H9 (cell line): ENCODE data around the gene SRPX2. TPM values are rescaled to one million over a fixed set of nuclear protein-coding genes. Genes with fewer than 3 reads are reported as not detected.

Experiments
- DNase-seq: peaks from one replicate; pipeline ENCODE4 v3.0.0-alpha.2; 2017
- H2AFZ ChIP-seq: one replicate; pipeline ENCODE4 v1.6.1; 2013; ENCODE audit warnings: mild to moderate bottlenecking, low read length, control low read depth, moderate library complexity
- H2AK5ac ChIP-seq: 2 replicates; pipeline ENCODE4 v1.6.1; 2013; ENCODE audit warnings: low read length, control low read depth, mixed read lengths; ENCODE audit not compliant: insufficient read length
- H2BK120ac ChIP-seq: one replicate; pipeline ENCODE4 v1.6.1; 2013; ENCODE audit warnings: low read depth, mild to moderate bottlenecking, low read length, control low read depth, inconsistent platforms; ENCODE audit not compliant: poor library complexity, severe bottlenecking
- H2BK12ac ChIP-seq: 2 replicates; pipeline ENCODE4 v1.6.1; 2013; ENCODE audit warnings: low read length, control low read depth, mixed read lengths, low read depth; ENCODE audit not compliant: insufficient read length
- H2BK15ac ChIP-seq: 2 replicates; pipeline ENCODE4 v1.6.1; 2013; ENCODE audit warnings: low read depth, low read length, control low read depth
- H2BK20ac ChIP-seq: one replicate; pipeline ENCODE4 v1.6.1; 2013; ENCODE audit warnings: low read depth, mild to moderate bottlenecking, low read length, control low read depth, inconsistent platforms; ENCODE audit not compliant: poor library complexity, severe bottlenecking
- H2BK5ac ChIP-seq: 2 replicates; pipeline ENCODE4 v1.6.1; 2013; ENCODE audit warnings: low read length, control low read depth, mixed read lengths; ENCODE audit not compliant: insufficient read length
- H3K14ac ChIP-seq: 2 replicates; pipeline ENCODE4 v1.6.1; 2013; ENCODE audit warnings: low read length, control low read depth; ENCODE audit not compliant: insufficient read depth
- H3K18ac ChIP-seq: 2 replicates; pipeline ENCODE4 v1.6.1; 2013; ENCODE audit warnings: low read depth, mild to moderate bottlenecking, mixed read lengths, low read length, control low read depth; ENCODE audit not compliant: insufficient read length
- H3K23ac ChIP-seq: 2 replicates; pipeline ENCODE4 v1.6.1; 2013; ENCODE audit warnings: low read length, control low read depth, mixed read lengths, low read depth; ENCODE audit not compliant: insufficient read length
- H3K23me2 ChIP-seq: 2 replicates; pipeline ENCODE4 v1.6.1; 2013; ENCODE audit warnings: low read depth, mild to moderate bottlenecking, mixed read lengths, low read length, control low read depth; ENCODE audit not compliant: insufficient read length, poor library complexity, severe bottlenecking
- H3K27ac ChIP-seq: 2 replicates; pipeline ENCODE4 v1.5.1; 2013; ENCODE audit warnings: low read length, control low read depth, mixed read lengths, low read depth; ENCODE audit not compliant: insufficient read length
- H3K27me3 ChIP-seq: 2 replicates; pipeline ENCODE4 v1.6.1; 2013; ENCODE audit warnings: low read length, control low read depth, inconsistent platforms; ENCODE audit not compliant: insufficient read depth
- H3K4ac ChIP-seq: 2 replicates; pipeline ENCODE4 v1.6.1; 2013; ENCODE audit warnings: low read depth, mild to moderate bottlenecking, control low read depth, inconsistent platforms, low read length, moderate library complexity
- H3K4me1 ChIP-seq: 2 replicates; pipeline ENCODE4 v1.6.1; 2013; ENCODE audit warnings: low read length, control low read depth, inconsistent platforms; ENCODE audit not compliant: insufficient read depth
- H3K4me2 ChIP-seq: 2 replicates; pipeline ENCODE4 v1.6.1; 2013; ENCODE audit warnings: low read length, control low read depth, mixed read lengths; ENCODE audit not compliant: insufficient read length, insufficient read depth
- H3K56ac ChIP-seq: 2 replicates; pipeline ENCODE4 v1.6.1; 2013; ENCODE audit warnings: low read depth, mild to moderate bottlenecking, mixed read lengths, low read length, control low read depth; ENCODE audit not compliant: insufficient read length
- H3K79me1 ChIP-seq: 2 replicates; pipeline ENCODE4 v1.6.1; 2013; ENCODE audit warnings: low read depth, mild to moderate bottlenecking, moderate library complexity, low read length, control low read depth, inconsistent platforms; ENCODE audit not compliant: insufficient read depth, poor library complexity, severe bottlenecking
- H3K79me2 ChIP-seq: 2 replicates; pipeline ENCODE4 v1.6.1; 2013; ENCODE audit warnings: low read length, control low read depth, inconsistent platforms; ENCODE audit not compliant: insufficient read depth
- H3K9ac ChIP-seq: 2 replicates; pipeline ENCODE4 v1.6.1; 2013; ENCODE audit warnings: low read length, control low read depth, mixed read lengths; ENCODE audit not compliant: insufficient read length; ENCODE audit errors: extremely low read depth
- H3K9me3 ChIP-seq: one replicate; pipeline ENCODE4 v1.6.1; 2013; ENCODE audit warnings: low read depth, low read length, inconsistent platforms; ENCODE audit not compliant: control insufficient read depth
- H3T11ph ChIP-seq: one replicate; pipeline ENCODE4 v1.6.1; 2013; ENCODE audit warnings: mild to moderate bottlenecking, low read length, control low read depth, inconsistent platforms
- H4K20me1 ChIP-seq: one replicate; pipeline ENCODE4 v1.6.1; 2013; ENCODE audit not compliant: control insufficient read depth, insufficient read length, insufficient read depth
- H4K5ac ChIP-seq: 2 replicates; pipeline ENCODE4 v1.6.1; 2013; ENCODE audit warnings: low read depth, mild to moderate bottlenecking, mixed read lengths, low read length, control low read depth; ENCODE audit not compliant: insufficient read length
- H4K8ac ChIP-seq: replicated peaks from 2 replicates; pipeline ENCODE4 v1.6.1; 2013; ENCODE audit warnings: low read length, control low read depth, mixed read lengths, low read depth; ENCODE audit not compliant: insufficient read length
- H4K91ac ChIP-seq: 2 replicates; pipeline ENCODE4 v1.6.1; 2013; ENCODE audit warnings: low read depth, mild to moderate bottlenecking, moderate library complexity, mixed read lengths, low read length, control low read depth; ENCODE audit not compliant: insufficient read length
- H3K27ac Mint-ChIP-seq, 3 experiments: 2 replicates in 2 of 3; 3 replicates in 1 of 3; pipeline ENCODE4 v1.8.0; 2020 to 2021; ENCODE audit warnings: mixed read lengths in 3 of 3, mild to moderate bottlenecking in 1 of 3, moderate library complexity in 1 of 3
- H3K27me3 Mint-ChIP-seq: 2 replicates; pipeline ENCODE4 v1.8.0; 2021; ENCODE audit warnings: low read depth, mild to moderate bottlenecking, moderate library complexity, mixed read lengths
- H3K36me3 Mint-ChIP-seq, 3 experiments: 2 replicates in 2 of 3; 3 replicates in 1 of 3; pipeline ENCODE4 v1.8.0; 2020 to 2021; ENCODE audit warnings: low read depth in 3 of 3, mixed read lengths in 3 of 3; ENCODE audit not compliant: insufficient read depth in 1 of 3
- H3K4me1 Mint-ChIP-seq, 2 experiments: 2 replicates each; pipeline ENCODE4 v1.8.0; 2020; ENCODE audit warnings: mixed read lengths in 2 of 2
- H3K4me3 Mint-ChIP-seq, 2 experiments: 2 replicates in 1 of 2; 3 replicates in 1 of 2; pipeline ENCODE4 v1.8.0; 2020 to 2021; ENCODE audit warnings: mild to moderate bottlenecking in 2 of 2, mixed read lengths in 2 of 2, moderate library complexity in 1 of 2
- H3K9me3 Mint-ChIP-seq, 2 experiments: 2 replicates in 1 of 2; 3 replicates in 1 of 2; pipeline ENCODE4 v1.8.0; 2020; ENCODE audit warnings: mild to moderate bottlenecking in 2 of 2, mixed read lengths in 2 of 2, moderate library complexity in 1 of 2
- WGBS: extraction: QIAGEN DNeasy Blood & Tissue Kit; methylation state at CpG from one replicate; pipeline ENCODE4 v1.1.7; 2013; ENCODE audit warnings: missing lambda C conversion rate, low lambda C conversion rate, mixed read lengths; ENCODE audit not compliant: insufficient read length; ENCODE audit errors: extremely low coverage; 5-methylcytosine and 5-hydroxymethylcytosine counted together
- total RNA-seq: library from RNA; stranded (reverse); gene quantifications from 2 replicates; pipeline ENCODE4 v1.2.1, GENCODE V29; 2021
- TF ChIP-seq, protein P1 (sequence below): fragments of 200-600 bp; sonication (generic); conservative IDR thresholded peaks from 3 replicates; pipeline ENCODE4 v1.8.0; 2021; ENCODE audit warnings: antibody characterized with exemption, mild to moderate bottlenecking

SRPX2 gene
- total RNA-seq, 1 experiment from 2014 or later, result not detected

DNA sequence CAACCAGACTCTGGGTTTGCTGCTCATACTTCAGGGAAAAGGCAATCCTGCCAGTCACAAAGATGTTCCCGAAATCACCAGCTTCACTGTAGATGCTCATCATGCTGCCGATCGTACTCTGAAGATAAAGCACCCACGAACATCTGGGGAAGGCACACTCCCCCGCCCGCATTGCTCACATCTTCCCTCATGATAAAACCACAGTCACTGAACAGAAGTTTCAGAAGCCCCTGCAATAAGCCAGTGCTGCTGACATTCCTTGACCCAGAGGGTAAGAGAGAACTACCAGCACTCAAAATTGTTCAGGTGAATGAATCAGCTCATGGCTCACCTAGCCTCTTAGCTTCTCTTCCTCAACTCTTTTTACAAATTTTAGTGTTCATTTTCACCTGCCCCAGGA lies 43.1 kb downstream of the SRPX2 start:
- no peak overlapping the region for H3K9ac ChIP-seq
- H2BK120ac ChIP-seq, result no peak overlapping the region
- H2BK15ac ChIP-seq, result no peak overlapping the region
- peaks cover 32 to 55% of the 10 kb centered on the region in 2 experiments for H3K9me3 Mint-ChIP-seq
- H3K4me3 Mint-ChIP-seq, result no peak overlapping the region
- H3K27ac Mint-ChIP-seq, result no peak overlapping the region
- H4K91ac ChIP-seq, result no peak overlapping the region
- no peak overlapping the region for H3T11ph ChIP-seq
- no peak overlapping the region for H3K14ac ChIP-seq
- no peak overlapping the region for H3K23ac ChIP-seq
- DNase-seq, result no peak
- no peaks in the 10 kb centered on the region for H3K79me1 ChIP-seq
- H4K8ac ChIP-seq, result no peak overlapping the region
- no peaks in the 10 kb centered on the region for H3K27me3 ChIP-seq
- TF ChIP-seq, protein P1, sequence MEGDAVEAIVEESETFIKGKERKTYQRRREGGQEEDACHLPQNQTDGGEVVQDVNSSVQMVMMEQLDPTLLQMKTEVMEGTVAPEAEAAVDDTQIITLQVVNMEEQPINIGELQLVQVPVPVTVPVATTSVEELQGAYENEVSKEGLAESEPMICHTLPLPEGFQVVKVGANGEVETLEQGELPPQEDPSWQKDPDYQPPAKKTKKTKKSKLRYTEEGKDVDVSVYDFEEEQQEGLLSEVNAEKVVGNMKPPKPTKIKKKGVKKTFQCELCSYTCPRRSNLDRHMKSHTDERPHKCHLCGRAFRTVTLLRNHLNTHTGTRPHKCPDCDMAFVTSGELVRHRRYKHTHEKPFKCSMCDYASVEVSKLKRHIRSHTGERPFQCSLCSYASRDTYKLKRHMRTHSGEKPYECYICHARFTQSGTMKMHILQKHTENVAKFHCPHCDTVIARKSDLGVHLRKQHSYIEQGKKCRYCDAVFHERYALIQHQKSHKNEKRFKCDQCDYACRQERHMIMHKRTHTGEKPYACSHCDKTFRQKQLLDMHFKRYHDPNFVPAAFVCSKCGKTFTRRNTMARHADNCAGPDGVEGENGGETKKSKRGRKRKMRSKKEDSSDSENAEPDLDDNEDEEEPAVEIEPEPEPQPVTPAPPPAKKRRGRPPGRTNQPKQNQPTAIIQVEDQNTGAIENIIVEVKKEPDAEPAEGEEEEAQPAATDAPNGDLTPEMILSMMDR, result no peak
- no peaks in the 10 kb centered on the region for H3K9me3 ChIP-seq
- no peak overlapping the region for H4K5ac ChIP-seq
- WGBS, result no CpG with 5 or more reads among the region's 6 CpGs
- H3K56ac ChIP-seq, result no peak overlapping the region
- H3K4me2 ChIP-seq, result no peak overlapping the region
- H2BK20ac ChIP-seq, result no peak overlapping the region
- peaks cover 3% of the 10 kb centered on the region for H3K27me3 Mint-ChIP-seq
- H4K20me1 ChIP-seq, result no peaks in the 10 kb centered on the region
- no peak overlapping the region for H3K4ac ChIP-seq
- H3K18ac ChIP-seq, result no peak overlapping the region
- no peaks in the 10 kb centered on the region for H3K4me1 ChIP-seq
- H2BK12ac ChIP-seq, result no peak overlapping the region
- no peaks in the 10 kb centered on the region for H3K4me1 Mint-ChIP-seq
- H3K27ac ChIP-seq, result no peak overlapping the region
- H2AK5ac ChIP-seq, result no peak overlapping the region
- H3K79me2 ChIP-seq, result no peaks in the 10 kb centered on the region
- H2BK5ac ChIP-seq, result no peak overlapping the region
- no peak overlapping the region for H2AFZ ChIP-seq
- H3K23me2 ChIP-seq, result no peaks in the 10 kb centered on the region
- H3K36me3 Mint-ChIP-seq, result peaks cover 0 to 2% (median 0%) of the 10 kb centered on the region in 3 experiments; a peak in 1 of 7 replicates
